GM19463 (cell line): Measurements from ENCODE around the gene PLCB3.

Experiments used
- ATAC-seq: cut with Tn5 transposase; IDR thresholded peaks from one replicate; pipeline ENCODE4 v1.9.1; 2021; ENCODE audit warnings: mild to moderate bottlenecking, moderate library complexity; ENCODE audit not compliant: unreplicated experiment

The PLCB3 gene

GRCh38 chr11:64235437-64236161 lies 15.7 kb upstream of the PLCB3 start:
- ATAC-seq = no peak

DNA sequence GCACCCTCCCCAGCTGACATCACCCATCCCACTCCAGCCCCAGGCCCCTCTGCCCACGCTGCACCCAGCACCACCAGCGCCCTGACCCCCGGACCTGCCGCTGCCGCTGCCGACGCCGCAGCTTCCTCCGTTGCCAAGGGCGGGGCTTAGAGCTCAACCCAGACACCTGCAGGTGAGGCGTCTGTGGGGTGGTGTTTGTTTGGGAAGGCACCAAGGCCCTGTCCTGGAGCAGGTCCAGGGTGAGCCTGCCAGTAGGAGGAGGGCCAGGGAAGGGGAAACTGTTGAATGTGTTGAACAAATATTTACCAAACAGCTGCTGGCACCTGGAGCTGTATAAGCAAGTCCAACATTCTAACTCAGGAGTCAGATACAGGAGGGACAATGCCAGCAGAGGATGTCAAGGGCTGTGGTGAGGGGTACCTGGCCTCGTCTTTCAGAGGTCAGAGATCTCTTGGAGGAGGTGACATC lies 13.8 kb upstream of the PLCB3 start:
- ATAC-seq = no peak

GRCh38 chr11:64238076-64238475 lies 13.3 kb upstream of the PLCB3 start:
- no peak for ATAC-seq

GRCh38 chr11:64238999-64239398 lies 12.3 kb upstream of the PLCB3 start:
- ATAC-seq = no peak

- ATAC-seq = no peak
Measured at GRCh38 chr11:64239662-64240434, 11.5 kb upstream of the PLCB3 start.

- ATAC-seq = peak; percentile 38
Measured at GRCh38 chr11:64240435-64241240, 10.7 kb upstream of the PLCB3 start, which contains the start of gene FKBP2. TSS of gene FKBP2 (plus strand) at chr11:64241095. CDS start at chr11:64242388, 1,293 bp downstream.

- peak; percentile 67 for ATAC-seq
Measured at GRCh38 chr11:64241241-64241490, 10.2 kb upstream of the PLCB3 start.

GRCh38 chr11:64241491-64242374 lies 9.6 kb upstream of the PLCB3 start:
- ATAC-seq = peak; percentile 3

GRCh38 chr11:64243236-64243854 lies 8.0 kb upstream of the PLCB3 start:
- ATAC-seq = no peak

DNA sequence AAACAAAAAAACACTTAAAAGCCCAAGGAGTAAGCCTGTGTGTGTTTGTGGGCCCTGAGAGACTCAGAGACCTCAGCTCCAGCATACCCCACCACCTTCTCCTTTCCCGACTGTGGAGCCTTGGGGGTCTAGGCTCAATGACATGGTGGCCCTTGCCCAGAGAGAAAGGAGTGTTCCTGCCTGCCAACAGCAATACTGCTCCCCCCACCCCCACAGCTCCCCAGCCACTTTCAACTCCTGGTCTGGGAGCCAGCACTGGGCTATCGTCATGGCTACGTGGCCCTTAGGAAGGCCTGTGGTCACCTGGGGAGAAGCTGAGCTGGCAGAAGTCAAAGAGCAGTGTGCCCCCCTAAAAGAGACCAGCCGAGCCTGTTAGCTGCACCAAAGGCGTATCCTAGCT lies 7.2 kb upstream of the PLCB3 start:
- no peak for ATAC-seq

- no peak for ATAC-seq
Measured at GRCh38 chr11:64244966-64245365, 6.4 kb upstream of the PLCB3 start.

GRCh38 chr11:64245401-64245796 lies 5.9 kb upstream of the PLCB3 start:
- ATAC-seq = no peak

DNA sequence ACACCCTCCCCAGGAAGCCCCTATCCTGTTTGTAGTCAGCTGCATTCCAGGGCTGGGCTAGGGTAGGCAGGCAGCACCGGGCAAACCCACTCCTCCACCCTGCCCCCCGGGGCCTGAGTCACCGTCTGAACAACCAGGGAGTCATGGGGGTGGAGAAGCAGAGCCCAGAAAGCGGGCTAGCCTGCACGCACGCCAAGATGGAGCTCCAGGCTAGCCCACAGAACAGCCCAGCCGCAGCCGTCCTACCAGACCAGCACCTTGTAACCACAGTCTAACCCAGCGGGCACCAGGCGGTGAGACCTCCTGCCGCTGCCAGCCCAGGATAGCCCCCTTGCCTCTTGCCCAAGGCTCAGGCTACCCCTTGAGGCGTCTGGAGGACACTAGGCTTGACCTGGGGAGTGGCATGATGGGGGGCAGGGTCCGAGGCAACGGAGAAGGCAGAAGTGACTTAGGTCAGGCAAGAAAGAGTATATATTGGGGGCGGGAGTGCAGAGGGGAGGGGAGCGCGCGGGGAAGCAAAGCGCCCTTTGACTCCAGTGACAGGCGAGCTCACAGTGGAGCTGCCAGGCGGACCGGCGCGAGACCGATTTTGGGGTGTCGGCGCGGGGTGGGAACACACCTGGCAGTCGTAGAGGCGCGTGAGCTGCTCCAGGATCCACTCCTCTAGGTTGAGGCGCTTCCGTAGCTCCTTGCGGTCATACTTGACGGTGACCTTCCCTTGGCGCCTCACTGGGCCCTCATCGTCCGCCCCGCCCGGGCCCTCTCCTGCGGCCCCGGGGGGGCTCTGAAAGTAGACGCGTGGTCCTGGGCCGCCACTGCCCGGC lies 5.3 kb upstream of the PLCB3 start:
- ATAC-seq = no peak

DNA sequence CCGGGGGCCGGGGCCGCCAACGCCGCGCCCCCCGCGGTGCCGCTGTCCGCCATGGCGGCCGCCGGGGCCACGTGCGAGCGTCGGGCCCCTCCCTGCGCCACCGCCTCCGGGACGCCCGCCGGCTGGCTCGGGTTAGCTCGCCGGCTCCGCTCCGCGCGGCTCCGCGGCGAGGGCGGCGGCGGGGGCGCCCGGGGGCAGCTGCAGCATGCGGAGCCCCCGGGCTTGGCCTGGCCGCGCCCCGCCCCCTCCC lies 4.8 kb upstream of the PLCB3 start:
- peak; percentile 4 for ATAC-seq

DNA sequence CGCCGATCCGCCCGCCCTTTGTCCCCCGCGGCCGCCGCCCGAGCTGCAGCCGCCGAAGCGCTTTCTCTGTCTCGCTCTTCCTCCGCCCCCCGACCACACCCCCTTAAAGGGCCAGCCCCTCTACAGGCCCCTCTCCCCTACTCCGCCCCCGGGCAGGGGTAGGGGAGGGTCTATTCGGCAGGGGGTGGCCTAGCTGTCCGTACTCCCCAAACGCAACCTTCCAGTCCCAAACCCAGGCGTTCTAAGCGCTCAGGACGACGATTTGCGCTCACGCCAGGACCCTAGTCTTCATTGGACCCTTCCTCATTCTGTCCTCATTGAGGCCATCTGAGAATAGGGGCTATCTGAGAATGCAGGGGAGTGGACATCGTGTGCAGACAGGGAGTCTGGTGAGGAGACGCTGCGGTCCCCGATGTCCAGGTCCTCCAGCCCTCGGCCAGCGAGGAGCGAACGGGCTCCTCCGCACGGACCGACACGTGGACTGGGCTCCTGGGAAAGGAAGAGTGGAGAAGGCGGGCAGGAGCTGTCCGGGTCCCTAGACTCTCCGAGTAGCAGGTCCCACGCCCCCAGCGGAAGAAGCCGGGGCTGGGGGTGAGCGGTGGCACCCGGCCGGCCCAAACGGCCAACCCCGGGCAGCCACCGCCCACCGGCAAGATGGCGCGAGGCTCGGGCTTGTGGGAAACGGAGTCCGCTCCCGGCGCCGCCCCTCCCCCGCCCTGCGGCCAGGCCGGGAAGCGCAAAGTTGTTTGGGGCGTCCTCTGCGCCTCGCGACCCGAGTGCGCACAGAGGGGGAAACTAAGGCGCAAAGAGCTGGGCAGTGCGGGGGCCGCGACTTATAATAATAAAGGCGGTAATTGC lies 4.2 kb upstream of the PLCB3 start, which contains the start of gene PPP1R14B:
PPP1R14B (minus strand) TSS at position 73 of the 858 bp plus-strand sequence. CDS start 270 bp downstream, outside the sequence.
- peak; percentile 38 for ATAC-seq

GRCh38 chr11:64247729-64248531 lies 3.4 kb upstream of the PLCB3 start:
- no peak for ATAC-seq

- no peak for ATAC-seq
Measured at GRCh38 chr11:64248578-64248977, 2.8 kb upstream of the PLCB3 start.

GRCh38 chr11:64249038-64249437 lies 2.3 kb upstream of the PLCB3 start:
- ATAC-seq = no peak
